ENCODE results near the gene OR8H3.
"Not testable (repeated sequence)": the region's sequence is repeated elsewhere in the genome, so short reads cannot be mapped to it uniquely, and the experiment has no call there.

OR8H3 gene, protein sequence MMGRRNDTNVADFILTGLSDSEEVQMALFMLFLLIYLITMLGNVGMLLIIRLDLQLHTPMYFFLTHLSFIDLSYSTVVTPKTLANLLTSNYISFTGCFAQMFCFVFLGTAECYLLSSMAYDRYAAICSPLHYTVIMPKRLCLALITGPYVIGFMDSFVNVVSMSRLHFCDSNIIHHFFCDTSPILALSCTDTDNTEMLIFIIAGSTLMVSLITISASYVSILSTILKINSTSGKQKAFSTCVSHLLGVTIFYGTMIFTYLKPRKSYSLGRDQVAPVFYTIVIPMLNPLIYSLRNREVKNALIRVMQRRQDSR

DNA sequence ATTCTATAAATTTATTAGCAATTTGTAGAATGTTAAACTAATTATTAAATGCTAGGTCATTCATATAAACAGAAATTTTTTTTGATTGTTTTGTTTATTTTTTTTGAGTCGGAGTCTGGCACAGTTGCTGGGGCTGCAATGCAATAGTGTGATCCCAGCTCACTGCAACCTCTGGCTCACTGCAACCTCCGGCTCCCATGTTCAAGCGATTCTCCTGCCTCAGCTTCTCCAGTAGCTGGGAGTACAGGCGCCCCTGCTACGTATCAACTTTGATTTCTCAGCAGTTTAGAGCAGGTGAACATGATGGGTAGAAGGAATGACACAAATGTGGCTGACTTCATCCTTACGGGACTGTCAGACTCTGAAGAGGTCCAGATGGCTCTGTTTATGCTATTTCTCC is at the start of gene OR8H3:
Gene OR8H3, plus strand, starts transcription at position 301 of the 400 bp plus-strand sequence. Its CDS starts 0 bp downstream, at position 301.
- DNase-seq = no peak

DNA sequence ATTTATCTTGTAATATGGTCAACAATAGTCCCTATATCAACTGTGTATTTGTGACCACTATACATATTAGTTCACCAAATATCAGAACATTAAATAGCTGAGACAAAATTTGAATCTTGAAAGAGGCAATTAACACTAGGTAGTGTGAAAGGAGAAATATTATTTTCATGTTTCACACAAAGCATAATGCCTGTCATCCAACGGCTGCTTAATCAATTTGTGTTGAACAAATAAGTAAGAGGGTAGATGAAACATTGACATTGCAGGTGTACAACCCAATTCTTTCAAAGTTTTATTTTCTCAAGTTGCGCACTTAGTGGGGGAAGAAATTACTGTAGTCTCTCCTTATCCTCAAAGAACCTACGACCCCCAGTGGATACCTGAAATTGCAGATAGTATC is 32.5 kb upstream of the OR8H3 start:
- DNase-seq = no peak

DNA sequence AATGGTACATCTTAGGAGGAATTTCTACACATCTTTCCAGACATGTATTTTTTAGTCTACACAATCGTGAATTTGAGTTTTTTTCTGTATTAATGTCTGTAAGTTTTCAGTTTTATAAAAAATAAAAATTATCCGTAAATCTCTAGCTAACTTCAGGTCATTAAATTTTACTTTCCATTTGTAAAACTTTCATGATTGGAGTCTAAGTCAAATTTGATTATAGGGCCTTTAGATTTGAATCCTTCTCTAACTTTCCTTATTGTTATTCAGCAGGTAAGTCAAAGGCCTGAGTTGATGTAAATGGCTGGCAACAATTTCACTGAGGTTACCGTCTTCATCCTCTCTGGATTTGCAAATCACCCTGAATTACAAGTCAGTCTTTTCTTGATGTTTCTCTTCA is 29.2 kb upstream of the OR8H3 start, which contains the start of gene OR8I2:
Gene OR8I2, plus strand, starts transcription at position 301 of the 400 bp plus-strand sequence. Its CDS starts 0 bp downstream, at position 301.
- no peak for DNase-seq

DNA sequence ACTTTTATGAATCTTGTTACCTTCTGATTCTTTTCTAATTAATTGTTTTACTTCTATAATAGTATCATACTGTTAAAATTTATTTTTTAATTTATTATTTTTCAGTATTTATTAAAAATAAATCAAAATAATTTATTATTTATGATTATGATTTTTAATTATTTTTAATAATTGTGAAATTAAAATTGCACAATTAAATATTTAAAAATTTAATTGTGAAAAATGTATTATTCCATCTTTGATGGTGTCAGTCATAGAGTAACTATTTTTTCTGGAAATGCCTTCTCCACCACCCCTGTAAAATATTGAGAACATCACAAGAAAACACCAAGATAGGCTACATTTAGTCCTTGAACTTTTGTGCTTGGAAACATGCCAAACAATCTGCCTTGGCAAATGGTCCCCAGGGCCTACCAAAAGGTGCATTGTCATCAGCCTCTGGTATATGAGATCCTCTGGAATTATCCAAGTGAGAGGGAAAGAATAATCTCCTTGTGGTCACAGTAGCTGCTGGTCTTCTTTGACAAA is 18.9 kb upstream of the OR8H3 start, which contains the start of gene OR8H2:
Gene OR8H2, plus strand, starts transcription at position 478 of the 528 bp plus-strand sequence. CDS start 1,356 bp downstream, outside the sequence.
- DNase-seq = no peak

DNA sequence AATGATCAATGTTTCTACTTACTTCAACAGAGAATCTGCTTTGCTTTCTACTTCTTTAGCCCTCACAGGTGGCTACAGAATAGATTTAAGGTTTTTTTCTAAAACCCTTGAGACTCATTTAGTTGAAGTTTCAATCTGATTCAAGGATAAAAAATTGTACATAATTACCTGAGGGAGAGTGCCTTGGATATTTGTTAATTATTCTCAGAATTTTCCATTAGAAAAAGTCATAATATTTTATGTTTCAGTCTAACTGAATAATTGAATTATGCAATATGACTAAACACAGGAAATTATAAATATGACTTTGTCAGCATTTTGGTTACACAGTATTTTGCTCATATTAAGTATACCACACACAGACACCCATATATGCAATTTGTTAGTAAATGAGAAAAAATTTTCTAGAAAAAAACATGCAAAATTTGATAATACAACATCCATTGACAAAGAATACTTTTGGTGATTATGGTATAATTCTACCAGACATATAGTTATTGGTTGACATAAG is 18.0 kb downstream of the OR8H3 start, which contains the start of gene OR8J3:
Gene OR8J3, minus strand, starts transcription at position 51 of the 511 bp plus-strand sequence. CDS start 2,483 bp downstream, outside the sequence.
- no peak for DNase-seq

DNA sequence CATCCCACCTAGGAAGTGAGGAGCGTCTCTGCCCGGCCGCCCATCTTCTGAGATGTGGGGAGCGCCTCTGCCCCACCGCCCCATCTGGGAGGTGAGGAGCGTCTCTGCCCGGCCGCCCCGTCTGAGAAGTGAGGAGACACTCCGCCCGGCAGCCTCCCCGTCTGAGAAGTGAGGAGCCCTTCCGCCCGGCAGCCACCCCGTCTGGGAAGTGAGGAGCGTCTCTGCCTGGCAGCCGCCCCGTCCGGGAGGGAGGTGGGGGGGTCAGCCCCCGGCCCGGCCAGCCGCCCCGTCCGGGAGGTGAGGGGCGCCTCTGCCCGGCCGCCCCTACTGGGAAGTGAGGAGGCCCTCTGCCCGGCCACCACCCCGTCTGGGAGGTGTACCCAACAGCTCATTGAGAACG is 21.5 kb downstream of the OR8H3 start:
- DNase-seq = not testable (repeated sequence)

DNA sequence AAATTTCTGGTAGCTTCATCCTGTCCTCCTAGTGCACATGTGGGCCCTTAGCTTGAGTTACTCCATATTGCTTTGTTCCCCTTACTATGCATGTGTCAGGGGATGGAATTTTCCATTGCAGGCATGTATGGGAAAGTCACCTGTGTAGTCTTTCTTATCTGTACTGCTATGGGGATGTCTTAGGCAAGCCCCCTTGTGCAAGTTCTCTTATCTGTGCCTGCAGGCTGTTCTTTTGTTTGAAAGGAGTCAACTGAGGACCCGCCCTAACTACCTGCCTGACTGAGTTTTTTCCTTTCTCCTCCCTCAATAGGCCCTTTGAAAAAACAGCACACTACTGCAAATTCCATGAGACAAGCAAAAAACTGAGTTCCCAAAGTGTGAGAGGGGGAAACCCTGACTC is 29.2 kb downstream of the OR8H3 start:
- no peak for DNase-seq

DNA sequence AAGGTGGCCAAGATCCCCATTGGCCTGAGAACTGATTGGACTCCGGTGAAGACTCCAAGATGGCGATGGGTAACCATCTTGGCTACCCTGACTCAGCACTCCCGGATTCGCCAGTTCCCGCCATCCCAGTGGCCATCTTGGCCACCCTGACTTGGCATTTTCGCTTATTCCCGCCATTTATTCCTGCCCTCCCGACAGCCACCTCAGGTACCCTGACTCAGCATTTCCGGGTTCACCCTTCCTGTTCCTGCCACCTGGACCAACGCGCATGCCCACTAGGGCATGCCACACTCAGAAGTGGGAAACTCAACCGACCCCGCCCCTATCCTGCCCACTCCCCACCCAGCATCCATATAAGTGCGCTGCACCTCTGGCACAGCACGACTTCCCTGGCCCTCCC is 30.2 kb downstream of the OR8H3 start:
- DNase-seq = peak; percentile 11

DNA sequence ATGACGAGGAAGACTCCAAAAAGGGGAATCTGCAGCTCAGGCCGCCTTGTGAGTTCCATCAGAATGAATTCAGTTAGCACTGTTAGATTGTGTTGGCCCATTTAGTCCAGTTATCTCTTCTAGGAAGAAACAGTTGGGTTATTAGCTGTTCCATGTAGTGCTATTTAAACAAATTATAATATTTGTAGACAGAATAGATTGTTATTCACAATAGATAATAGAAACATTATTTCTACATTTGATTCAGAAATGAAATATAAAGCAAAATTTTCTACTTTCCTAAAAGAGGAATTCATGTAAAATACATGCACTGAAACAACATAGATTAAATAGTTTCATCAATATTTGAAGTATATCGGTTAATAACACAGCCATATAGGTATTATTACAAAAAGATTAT is 38.0 kb downstream of the OR8H3 start, which contains the start of gene OR8K5:
Gene OR8K5, minus strand, starts transcription at position 101 of the 400 bp plus-strand sequence. Its CDS starts 0 bp downstream, at position 101.
- no peak for DNase-seq

DNA sequence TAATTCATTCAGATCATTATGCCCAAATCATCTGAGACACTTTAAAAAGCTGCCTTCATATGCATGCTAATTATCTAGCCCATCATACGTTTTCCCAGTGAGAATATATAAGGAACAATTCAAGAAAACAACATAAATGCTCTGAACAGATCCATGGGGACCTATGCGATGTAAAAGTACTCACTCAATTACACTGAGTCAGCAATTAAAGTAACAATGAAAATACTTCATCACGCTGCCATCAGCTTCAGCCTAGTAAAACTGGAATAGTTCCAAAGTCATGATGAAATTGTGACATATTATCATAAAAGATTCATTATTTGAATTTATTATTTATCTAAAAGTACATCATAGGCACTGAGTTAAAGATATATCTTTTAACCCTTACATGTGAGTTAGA is 41.6 kb downstream of the OR8H3 start:
- no peak for DNase-seq

DNA sequence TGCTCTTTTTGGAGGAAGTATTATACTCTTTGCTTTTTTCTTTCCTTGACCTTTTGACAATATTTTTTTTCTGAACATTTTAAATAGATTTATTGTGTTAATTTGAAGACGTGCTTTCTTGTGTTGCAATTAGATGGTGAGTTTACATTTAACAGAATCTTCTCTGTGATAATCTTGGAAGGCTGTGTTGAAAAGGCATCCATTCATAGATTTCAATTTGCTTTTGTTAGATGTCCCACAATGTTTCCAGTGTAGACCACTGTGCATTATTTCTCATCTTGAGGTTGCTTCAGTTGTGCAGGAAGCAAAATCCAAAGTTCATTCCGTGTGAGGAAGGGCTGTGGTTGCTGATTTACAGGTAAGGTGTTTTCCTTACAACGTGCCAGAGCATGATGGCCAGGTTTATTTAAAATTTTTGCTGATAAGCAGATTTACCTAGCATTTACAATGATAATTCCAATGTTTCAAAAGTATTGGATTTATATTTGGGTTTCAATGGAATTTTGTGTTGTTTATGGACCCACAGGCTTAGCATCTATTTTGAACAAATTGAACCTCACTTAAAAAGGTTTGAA is 50.2 kb downstream of the OR8H3 start:
- no peak for DNase-seq

Measured in DMS53 (cell line).